B cell (primary cell): ENCODE data around the gene ABHD6. TPM values are rescaled to one million over a fixed set of nuclear protein-coding genes. Genes with fewer than 3 reads are reported as not detected.

ENCODE experiments used
- ATAC-seq: fragments of 200-7000 bp; cut with Tn5 transposase; one replicate; pipeline ENCODE4 v1.10.0; 2021; ENCODE audit warnings: low read depth, mild to moderate bottlenecking, moderate number of reproducible peaks, moderate library complexity
- CTCF ChIA-PET: fragments of 350-600 bp; sonication (Branson Sonifier 250); formaldehyde crosslinking; loops from one replicate; lab custom pipeline; 2021; ENCODE audit warnings: antibody characterized with exemption, inconsistent platforms; lab: Charles Lee
- POLR2A ChIA-PET: fragments of 350-600 bp; sonication (Branson Sonifier 250); formaldehyde crosslinking; loops from one replicate; lab custom pipeline; 2021; ENCODE audit warnings: antibody characterized with exemption; lab: Charles Lee
- DNase-seq: peaks from one replicate; pipeline ENCODE4 v3.0.0; 2013
- H2AFZ ChIP-seq: 2 replicates; pipeline ENCODE4 v1.6.1; 2012; ENCODE audit warnings: mild to moderate bottlenecking, low read depth, low read length; ENCODE audit not compliant: insufficient read depth, poor library complexity, severe bottlenecking
- H3K27ac ChIP-seq, 2 donors: 1 replicate in 1 of 2; 2 replicates in 1 of 2; pipeline ENCODE4 v1.5.1; 2012 to 2013; ENCODE audit warnings: low read length in 2 of 2, mild to moderate bottlenecking in 2 of 2, moderate library complexity in 1 of 2
- H3K27me3 ChIP-seq, 4 experiments: fragments of 200-600 bp in 1 of 4; sonication (generic) in 1 of 4; replicated peaks in 1 of 4; 1 replicate in 2 of 4; 2 replicates in 2 of 4; pipeline versions ENCODE4 v1.6.1 to v1.7.0; 2013 to 2016; ENCODE audit warnings: low read length in 3 of 4, mild to moderate bottlenecking in 2 of 4, mixed read lengths in 1 of 4, moderate library complexity in 1 of 4; ENCODE audit not compliant: insufficient read depth in 4 of 4, control insufficient read depth in 3 of 4; ENCODE audit errors: control extremely low read depth in 1 of 4
- H3K36me3 ChIP-seq, 2 experiments: replicated peaks in 1 of 2; 1 replicate in 1 of 2; 2 replicates in 1 of 2; pipeline versions ENCODE4 v1.6.1 to v1.7.1; 2013; ENCODE audit warnings: low read length in 1 of 2; ENCODE audit not compliant: insufficient read depth in 2 of 2, control insufficient read depth in 1 of 2; ENCODE audit errors: control extremely low read depth in 1 of 2, extremely low read depth in 1 of 2
- H3K4me1 ChIP-seq, 2 donors: fragments of 200-600 bp in 1 of 2; sonication (generic) in 1 of 2; 1 replicate in 1 of 2; 2 replicates in 1 of 2; pipeline versions ENCODE4 v1.5.1 to v1.6.1; 2013 to 2017; ENCODE audit warnings: low read length in 2 of 2; ENCODE audit not compliant: control insufficient read depth in 2 of 2, insufficient read depth in 2 of 2
- H3K4me2 ChIP-seq: replicated peaks from 2 replicates; pipeline ENCODE3; 2012; ENCODE audit warnings: mild to moderate bottlenecking, low read depth, low read length; ENCODE audit not compliant: poor library complexity, severe bottlenecking
- H3K4me3 ChIP-seq, 5 experiments: fragments of 200-600 bp in 1 of 5; sonication (generic) in 1 of 5; 1 replicate in 3 of 5; 2 replicates in 2 of 5; pipeline versions ENCODE4 v1.5.1 to v1.7.0; 2011 to 2016; ENCODE audit warnings: low read length in 4 of 5, mild to moderate bottlenecking in 4 of 5, low read depth in 2 of 5, control low read depth in 1 of 5, moderate library complexity in 1 of 5; ENCODE audit not compliant: insufficient read depth in 1 of 5; ENCODE audit errors: control extremely low read depth in 1 of 5, extremely low read depth in 1 of 5
- H3K79me2 ChIP-seq: fragments of 200-600 bp; sonication (generic); one replicate; pipeline ENCODE4 v1.6.0; 2016; ENCODE audit warnings: low read length; ENCODE audit not compliant: control insufficient read depth, insufficient read depth
- H3K9ac ChIP-seq: fragments of 200-600 bp; sonication (generic); 2 replicates; pipeline ENCODE4 v1.6.1; 2017; ENCODE audit warnings: mild to moderate bottlenecking, low read length, moderate library complexity
- H3K9me3 ChIP-seq, 3 donors: one replicate each; pipeline versions ENCODE4 v1.6.1 to v1.7.1; 2013; ENCODE audit warnings: low read length in 2 of 3; ENCODE audit not compliant: control insufficient read depth in 2 of 3, insufficient read depth in 1 of 3; ENCODE audit errors: control extremely low read depth in 1 of 3
- H4K20me1 ChIP-seq: 2 replicates; pipeline ENCODE4 v1.6.0; 2012; ENCODE audit warnings: mild to moderate bottlenecking, low read length; ENCODE audit not compliant: insufficient read depth, control insufficient read depth, poor library complexity, severe bottlenecking
- H3K27ac Mint-ChIP-seq: one replicate; pipeline ENCODE4 v1.8.0; 2021; ENCODE audit warnings: mixed read lengths
- H3K27me3 Mint-ChIP-seq: one replicate; pipeline ENCODE4 v1.8.0; 2021; ENCODE audit warnings: mixed read lengths
- H3K4me1 Mint-ChIP-seq: one replicate; pipeline ENCODE4 v1.8.0; 2021; ENCODE audit warnings: mixed read lengths
- H3K4me3 Mint-ChIP-seq: one replicate; pipeline ENCODE4 v1.8.0; 2021; ENCODE audit warnings: mixed read lengths
- H3K9me3 Mint-ChIP-seq: one replicate; pipeline ENCODE4 v1.8.0; 2022; ENCODE audit warnings: mixed read lengths; ENCODE audit not compliant: insufficient read depth
- EZH2 ChIP-seq: IDR thresholded peaks from 2 replicates; pipeline ENCODE4 v1.6.1; 2012; ENCODE audit warnings: borderline replicate concordance, low read depth, mild to moderate bottlenecking, moderate library complexity, low read length; ENCODE audit not compliant: insufficient read depth, poor library complexity, severe bottlenecking
- WGBS: methylation state at CpG from one replicate; pipeline ENCODE4 v1.1.5; 2013; ENCODE audit warnings: missing lambda C conversion rate; ENCODE audit not compliant: insufficient coverage; 5-methylcytosine and 5-hydroxymethylcytosine counted together
- intact Hi-C: fragments of 100-400 bp; cut with micrococcal nuclease; formaldehyde crosslinking; loops from one replicate; pipeline ENCODE4 v1.10.0; 2022
- polyA plus RNA-seq: library from polyadenylated mRNA; depleted of rRNA; stranded (reverse); fragments of >200 nt; gene quantifications from 2 replicates; pipeline ENCODE4 v1.2.3, GENCODE V29; 2012
- total RNA-seq, 2 donors: library from RNA; stranded (reverse); fragments of 120-200 nt in 1 of 2; gene quantifications; 1 replicate in 1 of 2; 2 replicates in 1 of 2; pipeline versions ENCODE4 v1.2.3 to v1.2.4, GENCODE V29; 2013 to 2022
- TF ChIP-seq, protein P1 (sequence below): fragments of 200-600 bp; IDR thresholded peaks from one replicate; pipeline ENCODE4 v1.8.0; 2022; ENCODE audit warnings: antibody characterized with exemption, mild to moderate bottlenecking

ABHD6 gene
- total and polyA plus RNA-seq, 2 donors (not counting 1 experiment from before 2014, with no cell fraction given) = 4.5 to 24.2 TPM

DNA sequence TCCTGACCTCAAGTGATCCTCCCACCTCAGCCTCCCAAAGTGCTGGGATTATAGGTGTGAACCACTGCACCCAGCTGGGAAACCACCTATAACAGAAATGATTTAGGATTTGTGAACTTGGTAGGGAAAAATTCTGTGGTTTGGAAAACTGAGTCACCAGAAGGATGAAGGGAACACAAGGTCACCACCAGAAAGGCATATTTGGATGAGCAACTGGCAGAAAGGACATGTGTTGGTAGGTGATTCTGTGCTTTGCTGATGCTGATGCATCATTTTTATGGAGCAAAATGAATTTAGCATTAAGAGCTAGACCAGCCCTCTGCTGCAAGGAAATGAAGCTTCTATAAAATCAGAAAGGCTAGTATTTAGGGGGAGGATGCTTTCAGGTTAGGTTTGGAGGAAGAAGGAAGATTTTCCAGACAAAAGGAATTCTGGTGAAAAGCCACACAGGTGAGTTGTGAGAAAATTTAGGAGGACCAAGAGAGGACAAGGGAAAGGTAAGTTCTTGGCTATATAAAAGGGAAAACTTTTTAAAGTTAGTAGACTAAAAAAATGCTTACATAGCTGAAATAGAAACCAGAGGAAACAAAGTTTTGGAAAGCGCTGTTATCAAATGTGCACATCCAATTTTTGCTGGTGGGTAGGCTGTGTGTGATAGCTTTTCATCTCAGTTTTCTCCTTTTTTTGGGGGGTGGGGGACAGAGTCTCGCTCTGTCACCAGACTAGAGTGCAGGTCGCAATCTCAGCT is 98.7 kb downstream of the ABHD6 start:
- Mint-ChIP-seq H3K4me1 (peaks cover 68% of the 10 kb centered on the region), H3K4me3 (peak overlapping the region; percentile 25), H3K9me3 (no peaks in the 10 kb centered on the region), H3K27me3 (no peaks in the 10 kb centered on the region), H3K27ac (peak overlapping the region; percentile 76)
- Histone ChIP-seq H4K20me1 (peaks cover 8% of the 10 kb centered on the region), H3K9me3 (peaks cover 0 to 11% (median 0%) of the 10 kb centered on the region in 3 donors), H3K4me1 (peaks cover 66 to 76% of the 10 kb centered on the region in 2 donors), H3K4me2 (peak overlapping the region; percentile 41), H3K9ac (no peak overlapping the region), H3K36me3 (peaks cover 2% of the 10 kb centered on the region in 2 experiments), H3K79me2 (peaks cover 97% of the 10 kb centered on the region), H3K27ac (peak overlapping the region in 1 of 2 donors; percentile 67), H2AFZ (no peak overlapping the region), H3K27me3 (no peaks in the 10 kb centered on the region), H3K4me3 (no peak overlapping the region)
- ATAC-seq (no peak), DNase-seq (no peak)
- TF ChIP-seq, protein P1, sequence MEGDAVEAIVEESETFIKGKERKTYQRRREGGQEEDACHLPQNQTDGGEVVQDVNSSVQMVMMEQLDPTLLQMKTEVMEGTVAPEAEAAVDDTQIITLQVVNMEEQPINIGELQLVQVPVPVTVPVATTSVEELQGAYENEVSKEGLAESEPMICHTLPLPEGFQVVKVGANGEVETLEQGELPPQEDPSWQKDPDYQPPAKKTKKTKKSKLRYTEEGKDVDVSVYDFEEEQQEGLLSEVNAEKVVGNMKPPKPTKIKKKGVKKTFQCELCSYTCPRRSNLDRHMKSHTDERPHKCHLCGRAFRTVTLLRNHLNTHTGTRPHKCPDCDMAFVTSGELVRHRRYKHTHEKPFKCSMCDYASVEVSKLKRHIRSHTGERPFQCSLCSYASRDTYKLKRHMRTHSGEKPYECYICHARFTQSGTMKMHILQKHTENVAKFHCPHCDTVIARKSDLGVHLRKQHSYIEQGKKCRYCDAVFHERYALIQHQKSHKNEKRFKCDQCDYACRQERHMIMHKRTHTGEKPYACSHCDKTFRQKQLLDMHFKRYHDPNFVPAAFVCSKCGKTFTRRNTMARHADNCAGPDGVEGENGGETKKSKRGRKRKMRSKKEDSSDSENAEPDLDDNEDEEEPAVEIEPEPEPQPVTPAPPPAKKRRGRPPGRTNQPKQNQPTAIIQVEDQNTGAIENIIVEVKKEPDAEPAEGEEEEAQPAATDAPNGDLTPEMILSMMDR = no peak
- no peak for TF ChIP-seq EZH2
- POLR2A ChIA-PET = interaction anchor here (0.7 to 11.4 kb wide), 3 partner anchors 17 to 77 kb away, joined by 4 to 182 read pairs (median 5); no protein-coding TSS in a partner anchor
- intact Hi-C loops = no loop called here
- WGBS = no CpG with 5 or more reads among the region's 3 CpGs
- CTCF ChIA-PET = interaction anchor here (0.7 to 10.2 kb wide), 11 partner anchors 13 to 156 kb away, joined by 3 to 349 read pairs (median 46); partner anchors contain the start of genes HTD2, KCTD6 and RPP14

DNA sequence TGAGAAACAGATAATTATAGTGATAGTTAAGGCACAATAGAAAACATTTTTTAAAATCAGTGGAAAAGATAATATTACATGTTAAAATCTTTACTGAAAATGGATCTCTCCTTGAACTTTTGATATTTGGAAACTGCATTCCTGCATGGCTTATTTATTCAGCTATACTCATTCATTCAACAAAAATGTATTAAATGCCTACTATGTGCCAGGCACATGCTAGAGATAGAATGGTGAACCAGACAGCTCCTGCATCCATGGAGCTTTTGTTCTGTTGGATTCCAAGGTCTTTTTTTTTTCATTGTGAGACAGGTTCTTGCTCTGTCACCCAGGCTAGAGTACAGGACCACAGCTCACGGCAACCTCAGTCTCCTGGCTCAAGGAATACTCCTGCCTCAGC is 99.6 kb downstream of the ABHD6 start:
- Histone ChIP-seq H3K36me3 (peaks cover 2% of the 10 kb centered on the region in 2 experiments), H3K4me3 (no peak overlapping the region), H3K4me1 (peaks cover 69 to 80% of the 10 kb centered on the region in 2 donors), H2AFZ (no peak overlapping the region), H3K27me3 (no peaks in the 10 kb centered on the region), H3K27ac (peak overlapping the region; percentile 20 to 67), H3K4me2 (peak overlapping the region; percentile 41), H3K9ac (peak overlapping the region; percentile 18), H3K79me2 (peaks cover 99% of the 10 kb centered on the region), H4K20me1 (peaks cover 3% of the 10 kb centered on the region), H3K9me3 (peaks cover 0 to 11% (median 0%) of the 10 kb centered on the region in 3 donors)
- no peaks in the 10 kb centered on the region for H3K27me3 Mint-ChIP-seq
- no CpG with 5 or more reads among the region's 1 CpG for WGBS
- intact Hi-C loops = no loop called here
- DNase-seq (no peak), ATAC-seq (no peak)
- TF ChIP-seq, protein P1 = no peak
- no peak for TF ChIP-seq EZH2
- H3K4me3 Mint-ChIP-seq = no peak overlapping the region
- peak overlapping the region; percentile 76 for H3K27ac Mint-ChIP-seq
- CTCF ChIA-PET = interaction anchor here (0.7 to 10.2 kb wide), 10 partner anchors 13 to 155 kb away, joined by 3 to 349 read pairs (median 5); partner anchors contain the start of gene KCTD6
- H3K4me1 Mint-ChIP-seq = peaks cover 67% of the 10 kb centered on the region
- no peaks in the 10 kb centered on the region for H3K9me3 Mint-ChIP-seq
- POLR2A ChIA-PET = interaction anchor here (0.6 to 11.4 kb wide), 3 partner anchors 11 to 97 kb away, joined by 4 to 182 read pairs (median 5); no protein-coding TSS in a partner anchor
